Measurements from ENCODE around the gene ZNF407. TPM values are rescaled to one million over a fixed set of nuclear protein-coding genes. Genes with fewer than 3 reads are reported as not detected.

The ZNF407 gene
- total and polyA plus RNA-seq, 4 donors, result 1.9 to 16.5 (median 6.6) TPM

DNA sequence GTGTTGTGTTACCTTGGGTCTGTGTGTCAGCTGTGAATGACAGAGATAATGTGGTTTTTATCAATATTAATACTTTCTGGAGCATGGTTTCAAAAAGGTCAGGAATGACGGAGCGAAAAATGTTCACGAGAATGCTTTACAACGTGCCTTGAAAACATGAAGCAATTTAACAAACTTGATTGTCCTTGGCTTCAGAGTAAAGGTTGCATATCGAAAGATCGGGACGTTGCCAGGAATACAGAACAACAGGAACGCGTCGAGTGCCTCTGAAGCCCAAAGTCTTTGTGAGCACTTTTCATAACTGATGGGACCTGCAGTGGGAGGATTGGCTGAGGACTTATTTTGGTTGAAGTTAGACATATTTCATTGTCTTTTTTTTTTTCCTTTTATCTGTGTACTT lies 206.1 kb downstream of the ZNF407 start:
- no peaks in the 10 kb centered on the region for H3K27me3 ChIP-seq (ENCODE audit: control insufficient read depth in 4 of 4, insufficient read depth in 4 of 4, low read length in 3 of 4)
- peak overlapping the region; percentile 6 to 72 (median 50) for H3K4me3 ChIP-seq (ENCODE audit: low read depth in 1 of 3, low read length in 3 of 3)
- peak; percentile 26 for TF ChIP-seq ZBTB33 (IDR thresholded peaks at IDR 0.05)
- peak; percentile 41 for TF ChIP-seq MAX (IDR thresholded peaks at IDR 0.05)
- peak in 1 of 2 donors; percentile 47 for TF ChIP-seq JUND (IDR thresholded peaks at IDR 0.05)
- TF ChIP-seq RXRA (IDR thresholded peaks at IDR 0.05), result peak; percentile 49 to 73
- TF ChIP-seq HNF4G (IDR thresholded peaks at IDR 0.05), result peak; percentile 32
- peak; percentile 60 for TF ChIP-seq REST (IDR thresholded peaks at IDR 0.05)
- no peak for TF ChIP-seq EGR1 (IDR thresholded peaks at IDR 0.05; ENCODE audit: low read depth in 2 of 2)
- no peak for TF ChIP-seq ATF3 (IDR thresholded peaks at IDR 0.05)
- TF ChIP-seq HNF4A (conservative IDR thresholded peaks at IDR 0.05), result peak; percentile 80 to 93
- peak; percentile 34 to 43 for TF ChIP-seq RAD21 (IDR thresholded peaks at IDR 0.05)
- no peak for TF ChIP-seq FOXA2 (IDR thresholded peaks at IDR 0.05)
- TF ChIP-seq GABPA (IDR thresholded peaks at IDR 0.05 in 1 of 2, conservative IDR thresholded peaks at IDR 0.05 in 1 of 2), result no peak
- peak; percentile 63 for TF ChIP-seq YY1 (IDR thresholded peaks at IDR 0.05)
- peak; percentile 59 for TF ChIP-seq SP1 (IDR thresholded peaks at IDR 0.05)
- TF ChIP-seq, protein P1, sequence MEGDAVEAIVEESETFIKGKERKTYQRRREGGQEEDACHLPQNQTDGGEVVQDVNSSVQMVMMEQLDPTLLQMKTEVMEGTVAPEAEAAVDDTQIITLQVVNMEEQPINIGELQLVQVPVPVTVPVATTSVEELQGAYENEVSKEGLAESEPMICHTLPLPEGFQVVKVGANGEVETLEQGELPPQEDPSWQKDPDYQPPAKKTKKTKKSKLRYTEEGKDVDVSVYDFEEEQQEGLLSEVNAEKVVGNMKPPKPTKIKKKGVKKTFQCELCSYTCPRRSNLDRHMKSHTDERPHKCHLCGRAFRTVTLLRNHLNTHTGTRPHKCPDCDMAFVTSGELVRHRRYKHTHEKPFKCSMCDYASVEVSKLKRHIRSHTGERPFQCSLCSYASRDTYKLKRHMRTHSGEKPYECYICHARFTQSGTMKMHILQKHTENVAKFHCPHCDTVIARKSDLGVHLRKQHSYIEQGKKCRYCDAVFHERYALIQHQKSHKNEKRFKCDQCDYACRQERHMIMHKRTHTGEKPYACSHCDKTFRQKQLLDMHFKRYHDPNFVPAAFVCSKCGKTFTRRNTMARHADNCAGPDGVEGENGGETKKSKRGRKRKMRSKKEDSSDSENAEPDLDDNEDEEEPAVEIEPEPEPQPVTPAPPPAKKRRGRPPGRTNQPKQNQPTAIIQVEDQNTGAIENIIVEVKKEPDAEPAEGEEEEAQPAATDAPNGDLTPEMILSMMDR (IDR thresholded peaks at IDR 0.05; ENCODE audit: low read depth, low read length, missing input control), result no peak
- no peak for DNase-seq (ENCODE audit: low spot score)
- peak overlapping the region; percentile 50 to 84 for H3K27ac ChIP-seq (ENCODE audit: low read depth in 1 of 2, low read length in 2 of 2)
- H3K9ac ChIP-seq (ENCODE audit: low read depth in 1 of 2, low read length in 2 of 2), result peak overlapping the region; percentile 13 to 81
- H3K4me1 ChIP-seq (ENCODE audit: control insufficient read depth in 4 of 4, insufficient read depth in 4 of 4, low read length in 3 of 4), result peaks cover 0 to 14% (median 5%) of the 10 kb centered on the region in 4 donors
- WGBS, result 33% methylated on average over 10 of the region's 10 CpGs
- no peaks in the 10 kb centered on the region for H3K36me3 ChIP-seq (ENCODE audit: control insufficient read depth in 4 of 4, insufficient read depth in 3 of 4, low read depth in 1 of 4, low read length in 3 of 4)
- no peaks in the 10 kb centered on the region for H3K9me3 ChIP-seq (ENCODE audit: control insufficient read depth in 4 of 4, low read length in 3 of 4)

DNA sequence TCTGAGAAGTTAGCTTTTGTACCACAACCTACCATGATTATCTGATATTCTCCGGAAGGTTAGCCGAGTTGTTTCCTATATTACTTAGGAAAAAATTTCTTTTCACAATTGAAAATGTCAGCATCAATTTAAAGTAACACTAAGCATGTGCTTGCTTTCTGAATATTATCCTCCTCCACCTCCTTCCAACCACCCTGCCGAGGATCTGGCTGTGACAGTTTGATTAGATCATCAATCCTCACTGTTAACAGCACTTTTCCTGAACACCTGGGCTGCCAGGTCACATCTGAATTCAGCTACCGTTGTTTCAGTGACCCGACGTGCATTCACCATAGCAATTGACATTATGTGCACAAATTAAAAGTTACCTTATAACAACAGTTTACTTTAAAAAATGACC lies 207.0 kb downstream of the ZNF407 start:
- H3K27ac ChIP-seq (ENCODE audit: low read depth in 1 of 2, low read length in 2 of 2), result no peak overlapping the region
- no peak for TF ChIP-seq YY1 (IDR thresholded peaks at IDR 0.05)
- TF ChIP-seq FOXA2 (IDR thresholded peaks at IDR 0.05), result no peak
- TF ChIP-seq REST (IDR thresholded peaks at IDR 0.05), result no peak
- no peak for TF ChIP-seq ATF3 (IDR thresholded peaks at IDR 0.05)
- TF ChIP-seq GABPA (IDR thresholded peaks at IDR 0.05 in 1 of 2, conservative IDR thresholded peaks at IDR 0.05 in 1 of 2), result no peak
- H3K9ac ChIP-seq (ENCODE audit: low read depth in 1 of 2, low read length in 2 of 2), result no peak overlapping the region
- H3K9me3 ChIP-seq (ENCODE audit: control insufficient read depth in 4 of 4, low read length in 3 of 4), result no peaks in the 10 kb centered on the region
- no peaks in the 10 kb centered on the region for H3K36me3 ChIP-seq (ENCODE audit: control insufficient read depth in 4 of 4, insufficient read depth in 3 of 4, low read depth in 1 of 4, low read length in 3 of 4)
- no peaks in the 10 kb centered on the region for H3K27me3 ChIP-seq (ENCODE audit: control insufficient read depth in 4 of 4, insufficient read depth in 4 of 4, low read length in 3 of 4)
- H3K4me1 ChIP-seq (ENCODE audit: control insufficient read depth in 4 of 4, insufficient read depth in 4 of 4, low read length in 3 of 4), result peaks cover 0 to 11% (median 4%) of the 10 kb centered on the region in 4 donors
- no peak overlapping the region for H3K4me3 ChIP-seq (ENCODE audit: low read depth in 1 of 3, low read length in 3 of 3)
- no peak for DNase-seq (ENCODE audit: low spot score)
- WGBS, result 57% methylated on average over 6 of the region's 6 CpGs
